ENCODE data around the gene TBXT.
"Not testable (repeated sequence)": the region's sequence is repeated elsewhere in the genome, so short reads cannot be mapped to it uniquely, and the experiment has no call there.

The TBXT gene

DNA sequence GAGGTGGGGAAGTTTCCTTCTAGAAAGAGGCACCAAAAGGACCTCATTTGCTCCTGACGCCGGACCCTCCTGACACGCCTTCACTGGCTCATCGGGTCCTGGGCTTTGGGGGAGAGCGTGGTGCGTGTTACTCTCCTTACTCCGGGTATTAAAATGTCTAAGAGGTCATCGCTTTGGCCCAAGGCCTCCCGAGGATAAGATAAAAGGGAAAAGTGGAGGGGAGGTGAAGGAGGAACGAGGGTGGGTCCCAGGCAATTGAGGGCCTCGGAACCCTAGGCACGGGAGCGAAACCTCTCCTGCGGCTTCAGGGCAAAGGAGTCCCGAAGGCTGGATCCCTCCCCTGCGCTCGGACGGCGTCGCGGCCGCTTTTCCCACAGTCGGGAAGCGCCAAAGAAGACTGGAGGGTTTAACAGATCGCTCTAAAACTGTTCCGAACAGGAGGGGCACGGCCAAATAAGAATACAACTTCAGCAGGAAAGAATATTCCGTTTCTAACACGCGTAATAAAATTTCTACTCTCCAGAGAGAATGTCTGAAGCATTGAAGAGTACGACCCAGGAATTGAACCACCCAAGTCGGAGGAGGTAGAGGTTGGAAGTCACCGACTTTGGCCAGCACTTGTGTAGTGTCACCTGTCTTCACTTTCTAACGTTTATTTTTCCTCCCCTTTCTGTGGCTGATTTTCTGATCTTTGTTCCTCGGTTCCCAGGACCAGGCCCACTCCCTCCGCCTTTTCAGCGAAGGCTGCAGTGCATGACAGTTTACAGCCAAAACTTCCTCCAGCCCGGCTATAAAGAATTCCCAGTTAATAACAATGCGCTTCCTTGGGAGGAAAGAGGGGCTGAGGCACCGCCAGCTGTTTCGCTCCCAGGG lies 2.1 kb upstream of the TBXT start:
- no peak for DNase-seq

DNA sequence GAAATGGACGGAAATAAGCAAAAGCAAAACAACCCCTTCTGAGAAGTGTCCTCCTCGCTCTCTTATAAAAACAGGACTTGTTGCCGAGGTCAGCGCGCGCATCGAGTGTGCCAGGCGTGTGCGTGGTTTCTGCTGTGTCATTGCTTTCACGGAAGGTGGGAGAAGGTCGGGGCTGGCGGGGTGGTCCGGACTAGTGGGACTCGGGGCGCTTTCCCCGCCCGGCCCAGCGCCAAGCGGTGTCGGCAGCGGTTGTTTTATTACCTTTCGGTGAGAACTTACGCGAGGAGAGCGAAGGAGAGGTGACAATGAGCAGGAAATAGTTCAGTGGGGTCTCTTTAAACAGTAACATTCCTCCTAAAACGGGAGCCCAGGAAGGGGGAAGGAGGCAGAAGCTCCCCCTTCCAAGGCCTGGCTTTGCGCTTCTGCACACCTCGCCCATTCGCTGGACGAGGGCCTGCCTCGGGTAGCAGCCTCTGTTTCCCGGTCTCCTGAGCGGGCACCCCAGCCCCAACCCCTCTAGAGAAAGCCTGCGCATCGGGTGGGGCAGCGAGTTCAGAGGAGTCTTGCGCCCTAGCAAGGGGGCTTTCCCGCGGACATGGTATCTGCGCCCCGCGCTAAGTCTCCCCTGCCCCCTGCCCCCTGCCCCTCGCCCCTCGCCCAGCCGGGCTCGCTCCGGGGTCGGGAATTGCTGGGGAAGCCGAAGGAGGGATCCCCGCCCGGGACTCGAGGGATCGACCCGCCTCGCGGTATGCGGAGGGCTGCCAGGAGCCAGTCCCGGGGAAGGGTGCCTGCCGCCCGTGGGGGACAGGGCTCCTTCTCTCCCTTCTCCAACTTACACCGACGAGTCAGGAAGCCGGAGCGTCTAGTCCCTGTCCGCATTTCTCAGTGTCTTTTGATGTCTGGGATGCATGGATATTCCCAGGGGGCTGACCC lies 1.2 kb upstream of the TBXT start:
- DNase-seq = no peak

DNA sequence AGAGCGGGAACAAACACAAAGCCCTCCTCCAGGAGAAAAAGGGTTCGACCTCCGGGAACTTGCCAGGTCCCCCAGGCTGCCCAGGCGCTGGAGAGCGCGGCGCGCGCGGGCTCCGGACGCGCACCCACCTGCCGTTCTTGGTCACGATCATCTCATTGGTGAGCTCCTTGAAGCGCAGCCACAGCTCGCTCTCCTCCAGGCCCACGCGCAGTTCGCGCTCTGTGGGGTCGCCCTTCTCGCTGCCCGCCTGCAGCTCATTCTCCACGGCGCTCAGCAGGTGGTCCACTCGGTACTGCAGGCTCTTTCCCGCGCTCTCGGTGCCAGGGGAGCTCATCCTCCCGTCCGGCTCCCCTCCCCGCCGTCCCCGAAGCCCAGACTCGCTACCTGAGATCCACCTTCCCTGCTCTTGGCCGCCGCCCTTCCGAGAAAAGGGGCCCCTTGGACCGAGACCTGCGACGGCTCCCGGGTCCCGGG lies 356 bp downstream of the TBXT start:
- no peak for DNase-seq

DNA sequence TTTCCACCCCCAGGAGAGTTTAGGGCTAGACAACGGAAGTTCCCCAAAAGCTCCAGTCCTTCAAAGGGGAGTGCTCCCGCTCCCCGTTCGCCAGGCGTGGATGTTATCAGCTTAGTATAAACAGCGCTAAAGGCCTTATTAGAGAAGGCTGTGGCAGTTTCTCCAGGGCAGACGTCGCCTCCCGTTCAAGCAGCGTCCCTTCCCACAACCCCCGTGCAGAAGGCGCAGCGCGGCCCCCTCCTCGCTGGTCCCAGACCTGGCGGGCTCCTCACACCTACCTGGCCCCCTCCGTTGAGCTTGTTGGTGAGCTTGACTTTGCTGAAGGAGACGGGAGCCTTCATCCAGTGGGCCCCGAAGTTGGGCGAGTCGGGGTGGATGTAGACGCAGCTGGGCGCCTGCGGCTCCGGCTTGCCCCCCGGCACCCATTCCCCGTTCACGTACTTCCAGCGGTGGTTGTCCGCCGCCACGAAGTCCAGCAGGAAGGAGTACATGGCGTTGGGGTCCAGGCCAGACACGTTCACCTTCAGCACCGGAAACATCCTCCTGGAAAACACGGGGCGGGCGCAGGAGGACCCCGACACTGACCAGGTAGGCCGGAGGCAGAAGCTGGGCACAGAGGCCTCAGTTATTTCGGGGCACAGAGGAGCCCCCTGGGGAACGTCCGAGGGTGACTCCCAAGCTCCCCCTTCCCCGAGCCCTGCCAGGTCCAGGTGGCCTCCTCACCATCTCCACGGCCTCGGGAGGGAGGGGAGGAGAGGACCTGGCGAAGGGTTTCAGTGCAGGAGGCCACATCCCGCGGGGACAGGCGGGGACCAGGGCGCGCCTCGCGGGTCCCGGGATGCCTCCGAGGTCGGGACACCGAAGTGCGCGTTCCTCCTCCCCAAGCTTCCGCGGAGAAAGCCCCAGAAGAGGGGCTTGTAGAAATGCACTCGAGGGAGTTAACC lies 1.1 kb downstream of the TBXT start:
- DNase-seq = no peak

DNA sequence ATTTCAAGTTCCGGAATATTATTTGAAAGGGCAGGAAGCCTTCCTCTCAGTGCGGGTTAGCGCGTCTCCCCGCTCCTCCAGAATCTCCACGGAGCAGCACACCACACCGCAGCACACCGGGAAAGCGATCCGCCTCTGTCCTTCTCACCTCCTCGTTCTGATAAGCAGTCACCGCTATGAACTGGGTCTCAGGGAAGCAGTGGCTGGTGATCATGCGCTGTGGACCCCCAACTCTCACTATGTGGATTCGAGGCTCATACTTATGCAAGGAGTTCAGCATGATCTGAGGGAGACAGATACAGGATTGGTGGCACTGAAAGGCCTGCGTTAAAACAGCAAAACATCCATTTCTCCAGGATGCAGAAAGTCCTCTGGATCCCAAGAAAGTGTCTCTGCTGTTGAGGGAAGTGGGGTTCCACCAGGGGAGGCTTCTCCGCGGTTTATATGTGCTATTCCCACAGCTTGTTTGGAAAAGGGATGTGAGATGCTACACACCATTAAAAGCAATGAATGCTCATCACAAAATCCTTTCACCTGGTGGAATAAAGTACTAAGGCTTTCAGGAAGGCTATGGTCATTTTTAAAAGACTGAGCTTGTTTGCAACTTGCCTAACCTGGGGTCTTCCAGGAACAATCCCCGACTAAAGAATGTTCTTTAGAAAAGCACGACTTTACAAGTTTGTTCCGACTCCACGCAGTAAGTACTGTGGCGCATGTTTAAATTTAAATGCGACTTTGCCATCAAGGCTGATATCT lies 1.9 kb downstream of the TBXT start:
- DNase-seq = no peak

DNA sequence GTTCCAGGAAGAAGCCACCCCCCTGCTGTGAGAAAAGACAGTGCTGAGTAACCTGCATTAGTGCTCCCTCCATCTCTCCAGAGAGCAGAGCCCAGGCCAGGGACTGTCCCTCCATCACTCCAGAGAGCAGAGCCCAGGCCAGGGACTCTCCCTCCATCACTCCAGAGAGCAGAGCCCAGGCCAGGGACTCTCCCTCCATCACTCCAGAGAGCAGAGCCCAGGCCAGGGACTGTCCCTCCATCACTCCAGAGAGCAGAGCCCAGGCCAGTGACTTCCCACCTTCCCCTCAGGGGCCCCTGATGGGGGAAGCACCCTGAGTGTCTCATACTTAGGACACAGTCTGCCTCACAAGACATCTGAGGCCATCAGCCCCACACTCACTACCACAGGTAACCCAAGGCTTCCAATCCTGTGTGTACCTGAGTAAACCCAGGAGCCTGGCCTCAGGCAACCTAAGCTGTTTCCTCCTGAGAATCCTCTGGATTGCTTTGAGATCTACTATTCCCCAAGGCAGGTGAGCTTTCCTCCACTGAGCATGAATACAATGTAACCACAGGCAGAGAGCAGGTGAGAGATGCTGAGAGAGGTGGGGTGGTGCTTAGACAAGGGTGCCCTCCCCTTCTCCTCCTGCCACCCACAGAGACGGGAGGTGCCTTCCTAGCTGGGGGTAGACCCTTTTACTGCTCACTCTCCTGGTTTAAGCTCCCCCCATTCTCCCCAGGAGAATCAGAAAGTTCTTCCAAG lies 4.9 kb downstream of the TBXT start:
- no peak for DNase-seq

DNA sequence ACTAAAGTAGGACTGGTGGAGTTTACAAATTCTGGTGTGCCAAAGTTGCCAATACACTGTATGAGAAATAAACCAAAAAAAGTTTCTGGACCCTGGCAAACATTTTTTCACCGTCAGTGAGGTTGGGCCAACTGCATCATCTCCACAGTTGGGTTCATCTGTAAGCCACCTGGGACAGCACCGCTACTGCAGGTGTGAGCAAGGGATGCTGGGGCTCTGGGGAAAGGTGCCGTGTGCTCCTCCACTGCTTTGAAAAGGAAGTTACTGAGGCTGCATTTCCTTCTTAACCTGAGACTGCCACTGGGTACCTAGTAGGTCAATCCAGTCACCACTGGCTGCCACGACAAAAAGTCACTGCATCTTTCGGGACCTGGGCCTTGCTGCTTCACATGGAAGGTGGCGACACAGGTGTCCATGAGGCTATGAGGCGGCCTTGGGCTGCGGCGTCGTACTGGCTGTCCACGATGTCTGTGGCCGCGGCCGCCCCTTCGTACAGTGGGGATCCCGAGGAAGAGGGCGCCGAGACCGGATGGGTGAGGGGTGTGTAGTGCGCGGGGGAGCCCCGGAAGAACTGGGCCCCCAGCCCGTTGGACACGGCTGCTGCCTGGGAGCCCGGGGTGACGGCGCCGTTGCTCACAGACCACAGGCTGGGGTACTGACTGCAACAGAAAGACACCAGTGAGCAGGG lies 9.6 kb downstream of the TBXT start:
- DNase-seq = no peak

DNA sequence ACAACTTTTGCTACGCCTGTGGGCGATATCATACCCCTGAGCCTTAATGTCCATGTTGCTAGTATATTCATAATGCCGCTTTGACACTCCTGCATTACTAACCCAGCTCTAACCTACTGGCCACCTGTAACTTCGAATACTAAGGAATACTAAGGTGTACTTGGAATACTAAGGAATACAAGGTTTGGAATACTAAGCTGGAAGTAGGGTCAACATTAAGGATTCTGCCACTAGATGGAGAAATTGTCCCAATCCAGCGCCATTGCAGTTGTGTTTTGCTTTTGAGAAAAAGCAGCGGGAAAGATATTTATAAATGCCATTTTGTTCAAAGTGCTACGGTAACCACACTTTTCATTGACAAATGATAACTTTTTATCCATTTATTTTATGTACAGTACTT lies 10.7 kb downstream of the TBXT start:
- no peak for DNase-seq

DNA sequence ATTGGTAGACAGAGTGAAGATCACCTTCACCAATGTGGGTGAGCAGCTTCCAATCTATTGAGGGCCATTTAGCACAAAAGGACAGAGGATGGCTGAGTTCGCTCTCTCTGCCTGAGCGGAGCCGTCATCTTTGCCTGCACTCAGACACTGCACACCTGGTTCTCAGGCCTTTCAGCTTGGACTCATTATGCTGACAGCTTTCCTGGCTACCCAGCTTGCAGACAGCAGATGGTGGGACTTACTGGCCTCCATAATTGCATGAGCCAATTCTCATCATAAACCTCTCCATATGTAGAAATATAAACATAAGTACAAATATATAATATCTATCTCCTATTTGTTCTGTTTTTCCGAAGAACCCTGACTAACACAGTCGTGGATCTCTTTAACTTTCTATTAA lies 13.7 kb downstream of the TBXT start:
- DNase-seq = no peak

DNA sequence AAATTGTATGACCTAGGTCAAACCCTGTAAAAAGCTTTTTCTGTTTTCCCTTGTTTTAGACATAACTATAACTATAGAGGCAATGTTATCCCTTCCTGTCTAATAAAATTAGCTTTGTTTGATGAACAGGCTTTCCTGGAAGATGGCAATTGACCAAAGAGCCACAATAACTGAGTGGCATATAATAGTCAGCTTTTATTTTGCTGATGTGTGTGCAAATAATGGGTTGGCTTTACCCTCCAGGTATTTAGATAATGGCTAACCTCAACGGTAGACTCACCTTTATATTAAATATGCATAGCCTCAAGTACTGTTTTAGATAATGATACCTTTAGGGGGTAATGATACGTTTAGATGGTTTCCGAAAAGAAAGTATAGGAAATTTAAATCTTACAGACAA lies 15.0 kb downstream of the TBXT start:
- DNase-seq = no peak

DNA sequence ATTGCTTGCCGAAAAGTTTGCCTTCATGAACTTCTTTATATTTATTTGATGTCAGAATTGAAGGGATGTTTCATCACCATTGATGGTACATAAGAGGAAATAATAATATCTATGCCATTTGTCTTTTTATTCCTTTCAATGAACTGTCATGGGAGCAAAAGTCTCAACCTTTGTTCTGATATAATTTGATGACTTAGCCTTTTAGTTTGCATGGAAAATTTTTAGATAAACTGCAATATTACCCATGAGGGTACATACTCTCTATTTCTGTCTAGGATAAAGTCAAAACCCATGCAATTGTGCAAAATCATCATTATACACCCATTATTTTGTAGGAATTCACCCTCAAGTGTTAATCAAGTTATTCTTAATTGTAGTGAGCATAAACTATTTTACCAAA lies 15.9 kb downstream of the TBXT start:
- no peak for DNase-seq

DNA sequence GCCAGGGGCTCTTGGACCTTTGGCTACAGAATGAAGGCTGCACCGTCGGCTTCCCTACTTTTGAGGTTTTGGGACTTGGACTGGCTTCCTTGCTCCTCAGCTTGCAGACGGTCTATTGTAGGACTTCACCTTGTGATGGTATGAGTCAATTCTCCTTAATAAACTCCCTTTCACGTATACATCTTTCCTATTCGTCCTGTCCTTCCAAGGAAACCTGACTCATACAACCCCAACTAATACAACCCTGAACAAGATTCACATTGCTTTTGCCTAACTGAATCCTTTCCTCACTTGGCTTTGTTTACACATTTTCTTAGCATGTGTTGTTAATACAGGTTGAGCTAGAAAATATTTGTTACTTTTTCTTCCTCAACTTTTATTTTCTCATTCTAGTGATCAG lies 21.9 kb downstream of the TBXT start:
- DNase-seq = no peak

DNA sequence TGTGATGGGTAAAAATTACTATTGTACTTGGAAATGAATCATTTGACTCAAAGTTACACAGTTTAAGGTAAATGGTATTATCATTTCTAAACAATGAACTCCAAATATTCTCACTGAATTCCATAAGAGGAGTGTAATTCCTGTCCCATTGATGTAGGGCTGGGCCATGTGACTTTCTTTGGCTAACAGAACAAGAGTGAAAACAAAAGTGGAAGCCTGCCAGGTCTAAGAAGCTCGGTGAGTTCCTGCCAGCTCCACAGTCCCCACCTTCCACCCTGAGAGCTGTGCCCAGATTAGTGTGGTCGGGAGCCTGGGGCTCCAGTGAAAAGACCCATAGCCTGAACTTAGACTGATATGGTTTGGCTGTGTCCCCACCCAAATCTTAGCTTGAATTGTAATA lies 24.6 kb downstream of the TBXT start:
- DNase-seq = no peak

DNA sequence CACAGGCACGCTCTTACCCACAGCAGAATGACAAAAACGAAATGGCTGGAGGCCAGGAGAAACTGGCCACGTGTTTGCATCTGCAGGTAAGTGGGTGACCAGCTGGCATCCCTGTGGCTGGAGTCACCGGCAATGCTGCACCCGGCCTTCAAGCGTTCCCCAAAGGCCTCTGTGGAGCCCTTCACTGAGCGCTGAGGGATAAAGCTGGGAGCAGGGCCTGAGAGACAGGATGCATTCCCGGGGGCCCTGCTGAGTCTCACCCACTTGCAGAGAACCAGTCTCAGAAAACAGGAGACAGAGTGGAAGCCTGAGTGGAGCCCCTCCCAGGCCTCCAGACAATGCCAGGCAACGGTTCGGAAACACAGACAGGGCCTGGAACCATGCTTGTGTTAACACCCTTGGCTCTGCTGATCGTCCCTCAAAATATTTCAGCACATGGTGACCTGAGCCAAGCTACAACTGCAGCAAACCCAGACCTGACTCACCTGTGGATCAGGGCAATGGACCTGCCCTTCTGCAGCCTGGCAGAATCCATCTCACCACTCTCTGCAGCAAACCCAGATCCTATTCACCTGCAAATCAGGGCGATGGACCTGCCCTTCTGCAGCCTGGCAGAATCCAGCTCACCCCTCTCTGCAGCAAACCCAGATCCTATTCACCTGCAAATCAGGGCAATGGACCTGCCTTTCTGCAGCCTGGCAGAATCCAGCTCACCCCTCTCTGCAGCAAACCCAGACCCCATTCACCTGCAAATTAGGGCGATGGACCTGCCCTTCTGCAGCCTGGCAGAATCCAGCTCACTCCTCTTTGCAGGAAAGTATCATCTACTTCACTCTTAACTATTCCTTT lies 39.8 kb downstream of the TBXT start:
- no peak for DNase-seq

DNA sequence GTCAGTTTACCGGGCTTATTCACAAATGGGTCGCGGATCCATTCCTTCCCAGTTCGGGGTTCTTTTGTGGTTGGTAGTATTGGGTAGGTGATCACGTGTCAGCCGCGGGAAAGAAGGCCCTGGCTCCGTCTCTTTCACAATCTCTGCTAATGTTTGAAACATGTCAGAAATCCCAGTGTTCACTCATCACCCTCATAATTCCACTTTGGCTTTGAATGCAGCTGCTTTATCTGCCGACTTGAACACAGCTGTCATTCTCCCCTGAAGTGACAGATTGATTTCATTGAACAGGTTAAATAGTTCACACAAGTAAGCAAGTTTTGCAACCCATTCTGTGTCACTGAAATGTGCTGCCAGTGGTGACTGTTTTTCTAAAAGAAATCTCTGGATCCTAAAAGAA lies 44.5 kb downstream of the TBXT start:
- DNase-seq = not testable (repeated sequence)

DNA sequence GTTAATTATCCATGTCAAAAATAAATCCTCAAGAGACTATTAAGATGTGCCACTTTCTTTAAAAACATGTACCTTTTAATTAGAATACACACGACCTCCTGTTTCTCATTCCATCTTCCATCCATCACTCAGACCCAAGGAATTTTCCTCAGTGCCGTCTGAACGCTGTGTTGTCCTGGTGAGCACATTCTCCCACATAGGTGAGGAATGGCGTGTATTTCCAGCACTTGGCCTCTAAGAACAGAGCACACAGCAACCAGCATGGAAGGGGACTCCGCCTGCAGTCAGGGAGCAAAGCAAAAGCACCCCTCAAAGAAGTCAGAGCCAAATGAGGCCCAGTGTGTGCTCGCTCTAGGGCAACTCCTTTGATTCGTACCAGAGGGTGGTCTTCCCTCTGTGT lies 45.9 kb downstream of the TBXT start:
- no peak for DNase-seq

DNA sequence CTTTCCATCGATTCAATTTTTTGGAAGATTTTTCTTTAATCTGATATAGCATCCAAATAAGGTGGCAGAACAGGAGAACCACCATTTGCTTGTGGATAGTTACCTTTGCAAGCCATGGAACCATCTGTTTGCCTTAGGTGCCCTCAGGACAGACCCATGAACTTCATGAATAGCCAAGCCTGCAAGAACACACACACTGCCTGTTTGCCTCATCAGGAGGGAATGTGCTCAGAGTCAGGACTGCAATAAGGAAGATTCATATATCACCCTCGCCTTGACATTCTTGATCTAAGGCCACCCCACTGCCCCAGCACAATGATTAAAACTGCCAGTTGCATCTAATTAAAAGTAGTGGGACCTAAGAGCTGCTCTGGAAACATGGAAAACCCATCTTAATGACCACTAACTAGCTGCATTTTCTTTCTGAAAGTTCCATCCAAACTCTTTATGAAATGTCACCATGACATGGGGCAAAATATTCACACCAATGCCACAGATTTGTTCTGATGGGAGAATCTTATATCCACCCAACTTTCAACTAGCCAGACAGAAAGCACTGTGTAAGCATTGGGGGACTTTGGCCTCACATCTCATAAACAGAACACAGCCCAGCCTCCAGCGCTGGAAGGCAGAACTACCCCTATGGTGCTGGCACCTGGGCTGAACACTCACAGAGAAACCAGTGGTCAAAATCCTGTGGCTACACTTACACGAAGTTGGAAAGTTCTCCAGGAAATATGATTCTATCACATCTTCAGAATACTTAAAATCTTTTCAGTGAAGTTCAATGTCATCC lies 48.3 kb downstream of the TBXT start:
- DNase-seq = no peak

DNA sequence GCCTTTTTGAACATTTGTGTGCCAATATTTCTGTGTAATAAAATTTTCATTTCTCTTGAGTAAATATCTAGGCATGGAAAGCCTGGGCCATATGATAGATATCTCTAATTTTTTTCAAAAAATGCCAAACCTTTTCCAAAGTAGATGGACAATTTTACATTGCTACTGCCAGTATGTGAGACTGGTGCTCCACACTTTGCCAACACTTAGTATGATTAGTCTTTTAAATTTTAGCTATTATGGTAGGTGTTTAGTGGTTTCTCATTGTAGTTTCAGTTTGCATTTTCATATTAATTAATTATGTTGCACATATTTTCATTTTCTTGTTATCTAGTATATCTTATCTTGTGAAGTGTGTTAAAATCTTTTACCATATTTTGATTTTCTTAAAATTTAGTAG lies 52.0 kb downstream of the TBXT start:
- no peak for DNase-seq

DNA sequence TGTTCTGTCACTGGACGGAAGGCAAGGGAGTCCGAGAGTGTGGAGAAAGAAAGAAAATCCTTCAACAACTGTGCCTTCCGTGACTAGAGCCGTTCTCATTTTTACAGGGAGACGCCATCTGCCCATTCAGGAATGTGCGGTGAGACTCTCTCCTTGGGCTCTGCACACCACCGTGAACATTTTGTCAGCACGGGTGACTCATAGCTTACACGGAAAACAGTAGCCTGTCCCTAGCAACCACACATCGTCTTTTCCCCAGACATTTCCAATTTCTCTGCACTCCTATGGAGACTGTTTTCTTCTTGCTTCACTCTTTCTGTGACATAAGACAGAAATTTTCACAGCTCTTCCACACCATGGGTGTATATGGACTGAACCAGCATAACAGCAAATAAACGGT lies 55.1 kb downstream of the TBXT start:
- no peak for DNase-seq

Data from right forelimb (tissue), 1 donor.